Left ventricle myocardium inferior (tissue), 1 donor: ENCODE measurements around the gene NDUFV2. TPM values are rescaled to one million over a fixed set of nuclear protein-coding genes. Genes with fewer than 3 reads are reported as not detected.

Source experiments
- DNase-seq: peaks from one replicate; pipeline ENCODE4 v3.0.0-alpha.2; 2020
- H3K27ac ChIP-seq: fragments of 200-600 bp; replicated peaks from 2 replicates; pipeline ENCODE4 v1.8.0; 2021
- H3K27me3 ChIP-seq: fragments of 200-600 bp; 2 replicates; pipeline ENCODE4 v1.8.0; 2021; ENCODE audit warnings: low read depth
- H3K36me3 ChIP-seq: fragments of 200-600 bp; 2 replicates; pipeline ENCODE4 v1.8.0; 2021
- H3K4me1 ChIP-seq: fragments of 200-600 bp; 2 replicates; pipeline ENCODE4 v1.8.0; 2021
- H3K4me3 ChIP-seq: fragments of 200-600 bp; 2 replicates; pipeline ENCODE4 v1.8.0; 2021; ENCODE audit warnings: mild to moderate bottlenecking, moderate library complexity
- H3K9me3 ChIP-seq: fragments of 200-600 bp; replicated peaks from 2 replicates; pipeline ENCODE4 v1.8.0; 2021
- intact Hi-C: fragments of 100-400 bp; cut with micrococcal nuclease; formaldehyde crosslinking; loops from one replicate; pipeline ENCODE4 v1.11.0; 2022
- long read RNA-seq: library from polyadenylated mRNA; unstranded; transcript quantifications from one replicate; pipeline ENCODE4 v2.0.0, GENCODE V29; 2021
- total RNA-seq: library from RNA; stranded (reverse); fragmentation: NEBNext Ultra II Directional; extraction: Animal tissue kit (Norgen Biotek cat#: 25700); gene quantifications from one replicate; pipeline ENCODE4 v1.2.1, GENCODE V29; 2021
- TF ChIP-seq, protein P1 (sequence below): fragments of 200-600 bp; IDR thresholded peaks from 2 replicates; pipeline ENCODE4 v1.8.0; 2021; ENCODE audit warnings: antibody characterized with exemption, mild to moderate bottlenecking, borderline replicate concordance
- donor health status: DM: no; HTN: yes; CAD: no; lungs with severe emphysema.

Gene NDUFV2
- total RNA-seq, result 455 TPM
- long read RNA-seq, transcript NDUFV2-201 (8 exons, 930 nt), result major isoform, 384 of 401 reads
- long read RNA-seq, partial matches to known transcripts, result 7 of 401 reads
- long read RNA-seq, other reads (novel, unspliced or antisense), result 8 of 401 reads

DNA sequence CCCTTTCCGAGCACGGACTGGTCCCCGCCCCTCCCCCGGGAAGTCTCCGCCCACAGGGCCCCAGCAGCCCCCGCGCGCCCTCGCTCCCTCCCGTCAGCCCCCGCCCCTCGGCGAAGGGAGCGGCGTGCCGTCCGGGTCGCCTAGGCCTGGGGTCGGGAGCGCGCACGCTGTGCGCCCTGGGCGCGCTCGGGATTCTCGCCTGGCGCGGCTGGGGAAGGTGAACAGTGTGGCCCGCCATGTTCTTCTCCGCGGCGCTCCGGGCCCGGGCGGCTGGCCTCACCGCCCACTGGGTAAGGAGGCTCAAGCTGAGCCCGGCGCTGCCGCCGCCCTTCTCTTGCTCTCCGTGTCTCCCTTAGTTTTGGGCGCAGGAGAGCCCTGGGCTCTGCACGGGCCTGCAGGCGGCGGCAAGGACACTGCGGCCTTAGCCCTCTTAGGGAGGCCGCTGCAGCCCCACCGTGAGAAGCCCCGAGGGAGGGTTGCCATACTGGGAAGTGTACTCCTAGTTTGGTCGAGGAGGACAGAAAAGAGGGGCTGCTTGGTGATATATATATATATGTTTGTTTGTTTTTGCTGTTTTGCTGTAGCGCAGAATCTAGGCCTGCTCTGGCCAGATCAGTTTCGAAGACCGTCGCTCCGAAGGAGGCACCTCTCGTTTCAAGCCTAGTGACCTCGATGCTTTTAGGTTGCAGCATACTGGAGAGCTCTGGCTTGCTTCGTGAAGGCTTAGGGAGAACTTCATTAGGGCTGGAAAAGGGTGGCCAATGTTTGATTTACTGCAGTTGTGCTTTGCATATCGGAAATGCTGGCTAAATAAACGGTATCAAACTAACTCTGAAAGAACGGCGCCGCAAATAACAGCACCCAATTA lies at the start of gene NDUFV2:
Gene NDUFV2, plus strand, starts transcription at position 192 of the 868 bp plus-strand sequence. Its CDS starts 45 bp downstream, at position 237.
- Histone ChIP-seq H3K4me3 (peak within 1 kb of the TSS; percentile 88), H3K9me3 (no peaks in the 10 kb centered on the region), H3K27ac (peak within 1 kb of the TSS; percentile 97), H3K27me3 (no peaks in the 10 kb centered on the region), H3K36me3 (no peaks in the 10 kb centered on the region), H3K4me1 (peaks cover 62% of the 10 kb centered on the region)
- peak; percentile 98 for DNase-seq
- intact Hi-C loops, result no loop called here
- TF ChIP-seq, protein P1, sequence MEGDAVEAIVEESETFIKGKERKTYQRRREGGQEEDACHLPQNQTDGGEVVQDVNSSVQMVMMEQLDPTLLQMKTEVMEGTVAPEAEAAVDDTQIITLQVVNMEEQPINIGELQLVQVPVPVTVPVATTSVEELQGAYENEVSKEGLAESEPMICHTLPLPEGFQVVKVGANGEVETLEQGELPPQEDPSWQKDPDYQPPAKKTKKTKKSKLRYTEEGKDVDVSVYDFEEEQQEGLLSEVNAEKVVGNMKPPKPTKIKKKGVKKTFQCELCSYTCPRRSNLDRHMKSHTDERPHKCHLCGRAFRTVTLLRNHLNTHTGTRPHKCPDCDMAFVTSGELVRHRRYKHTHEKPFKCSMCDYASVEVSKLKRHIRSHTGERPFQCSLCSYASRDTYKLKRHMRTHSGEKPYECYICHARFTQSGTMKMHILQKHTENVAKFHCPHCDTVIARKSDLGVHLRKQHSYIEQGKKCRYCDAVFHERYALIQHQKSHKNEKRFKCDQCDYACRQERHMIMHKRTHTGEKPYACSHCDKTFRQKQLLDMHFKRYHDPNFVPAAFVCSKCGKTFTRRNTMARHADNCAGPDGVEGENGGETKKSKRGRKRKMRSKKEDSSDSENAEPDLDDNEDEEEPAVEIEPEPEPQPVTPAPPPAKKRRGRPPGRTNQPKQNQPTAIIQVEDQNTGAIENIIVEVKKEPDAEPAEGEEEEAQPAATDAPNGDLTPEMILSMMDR, result no peak

DNA sequence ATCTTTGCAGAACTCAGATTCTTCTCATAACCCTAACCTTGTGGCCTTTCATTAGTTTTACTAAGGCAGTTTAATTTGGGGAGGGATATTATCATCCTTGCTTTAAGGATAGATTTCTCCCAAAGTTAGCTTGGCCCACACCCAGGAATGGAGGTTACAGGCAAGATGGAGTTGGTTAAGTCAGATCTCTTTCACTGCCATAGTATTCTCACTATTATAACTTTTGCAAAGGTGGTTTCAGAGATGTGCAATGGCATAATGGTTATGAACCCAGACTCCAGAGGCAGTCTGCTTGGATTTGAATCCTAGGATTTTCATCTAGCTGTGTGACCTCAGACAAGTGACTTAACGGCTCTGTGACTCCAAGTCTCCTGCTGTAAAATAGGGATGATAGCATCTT lies 48.7 kb upstream of the NDUFV2 start:
- Histone ChIP-seq H3K36me3 (no peaks in the 10 kb centered on the region), H3K27me3 (no peaks in the 10 kb centered on the region), H3K4me3 (no peak overlapping the region), H3K9me3 (peaks cover 17% of the 10 kb centered on the region), H3K27ac (no peak overlapping the region), H3K4me1 (peaks cover 9% of the 10 kb centered on the region)
- no peak for DNase-seq
- intact Hi-C loops, result no loop called here
- TF ChIP-seq, protein P1, result no peak

DNA sequence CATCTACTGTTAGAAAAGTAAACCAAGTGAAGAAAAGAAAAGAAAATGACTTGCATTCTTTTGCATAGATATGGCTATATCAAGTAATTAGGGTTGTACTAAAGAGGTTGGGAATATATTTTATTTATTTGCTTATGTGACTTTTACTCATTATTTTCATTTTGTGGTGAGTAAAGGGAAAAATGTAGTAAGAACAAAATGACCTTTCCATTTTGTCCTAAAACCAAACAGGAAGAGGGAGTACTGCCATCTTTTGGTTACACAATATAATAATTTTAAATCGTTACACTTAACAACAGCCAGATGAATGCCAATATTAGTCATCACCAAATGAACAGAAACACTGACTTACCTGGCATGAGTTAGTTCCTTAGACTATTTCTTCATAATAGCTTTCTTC lies 47.3 kb upstream of the NDUFV2 start:
- H3K27ac ChIP-seq, result no peak overlapping the region
- no peaks in the 10 kb centered on the region for H3K36me3 ChIP-seq
- H3K4me3 ChIP-seq, result no peak overlapping the region
- H3K27me3 ChIP-seq, result no peaks in the 10 kb centered on the region
- TF ChIP-seq, protein P1, result peak; percentile 39
- peaks cover 9% of the 10 kb centered on the region for H3K4me1 ChIP-seq
- DNase-seq, result no peak
- intact Hi-C loops, result no loop called here
- peaks cover 17% of the 10 kb centered on the region for H3K9me3 ChIP-seq

DNA sequence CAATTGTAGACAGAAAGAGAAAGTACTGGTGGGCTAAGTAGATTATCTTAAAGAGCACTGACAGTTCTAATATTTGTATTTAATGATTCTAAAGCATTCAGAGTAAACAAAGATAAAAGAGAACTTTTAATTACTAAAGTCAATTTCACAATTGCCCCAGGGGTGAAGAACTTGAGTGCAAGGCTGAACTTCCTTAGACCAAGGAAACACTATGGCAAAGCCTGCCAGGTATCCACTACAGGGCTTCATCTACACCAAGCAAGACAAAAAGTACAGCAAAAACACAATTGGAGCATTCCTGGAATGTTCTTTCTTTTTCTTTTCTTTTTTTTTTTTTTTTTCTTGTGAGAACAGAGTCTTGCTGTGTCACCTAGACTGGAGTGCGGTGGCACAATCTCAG lies 46.9 kb upstream of the NDUFV2 start:
- TF ChIP-seq, protein P1, result no peak
- H3K27ac ChIP-seq, result no peak overlapping the region
- intact Hi-C loops, result no loop called here

DNA sequence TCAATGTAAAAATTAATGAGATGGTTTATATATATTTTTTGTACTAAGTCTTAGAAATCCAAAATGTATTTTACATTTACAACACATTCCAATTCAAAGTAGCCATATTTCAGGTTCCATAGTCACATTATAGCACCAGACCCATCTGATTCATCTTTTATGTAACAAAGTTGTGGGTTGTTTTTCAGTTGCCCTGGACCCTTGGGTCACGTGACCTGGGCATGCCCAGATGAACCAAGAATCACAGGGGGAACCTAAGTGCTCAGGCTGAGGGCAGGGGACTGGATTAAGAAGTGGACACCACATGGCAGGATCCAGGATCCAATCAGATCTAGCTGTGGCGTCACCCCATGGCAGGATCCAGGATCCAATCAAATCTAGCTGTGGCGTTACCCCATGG lies 44.9 kb upstream of the NDUFV2 start:
- H3K27ac ChIP-seq, result no peak overlapping the region
- DNase-seq, result no peak
- H3K4me3 ChIP-seq, result no peak overlapping the region
- TF ChIP-seq, protein P1, result no peak
- intact Hi-C loops, result no loop called here
- no peaks in the 10 kb centered on the region for H3K27me3 ChIP-seq
- H3K4me1 ChIP-seq, result peaks cover 9% of the 10 kb centered on the region
- no peaks in the 10 kb centered on the region for H3K36me3 ChIP-seq
- peaks cover 8% of the 10 kb centered on the region for H3K9me3 ChIP-seq

More for the DNA sequence above, 46.9 kb upstream of the NDUFV2 start:
- H3K4me1 ChIP-seq, result peaks cover 9% of the 10 kb centered on the region
- peaks cover 14% of the 10 kb centered on the region for H3K9me3 ChIP-seq
- no peak for DNase-seq
- H3K4me3 ChIP-seq, result no peak overlapping the region
- H3K36me3 ChIP-seq, result no peaks in the 10 kb centered on the region
- no peaks in the 10 kb centered on the region for H3K27me3 ChIP-seq
